ENCODE results near the gene LHX4. TPM values are rescaled to one million over a fixed set of nuclear protein-coding genes. Genes with fewer than 3 reads are reported as not detected.
"Not testable (repeated sequence)": the region's sequence is repeated elsewhere in the genome, so short reads cannot be mapped to it uniquely, and the experiment has no call there.

Gene LHX4
- total and polyA plus RNA-seq, 2 of the 13 experiments (the other 11 are each of a cell fraction or from before 2014, with no cell fraction given) = 0.03 to 0.07 TPM

- H3K27me3 ChIP-seq (ENCODE audit: control insufficient read depth in 1 of 2, insufficient read depth in 2 of 2, low read length in 2 of 2); H3K4me2 ChIP-seq (ENCODE audit: low read depth, low read length); intact Hi-C loops (cut with micrococcal nuclease; ENCODE audit: unreplicated experiment); ATAC-seq; H3K9me3 ChIP-seq (ENCODE audit: low read length); FAIRE-seq; H4K20me1 ChIP-seq (ENCODE audit: insufficient read depth, low read length); CTCF ChIA-PET (ENCODE audit: low intra/inter-chr PET ratio, low total read pairs); POLR2A ChIA-PET; in situ Hi-C loops (cut with HindIII; ENCODE audit: extremely low pct_ligation_motif_present, low pct_unique_long_range_greater_than_20kb); H3K9ac ChIP-seq (ENCODE audit: insufficient read depth, low read depth, low read length); H3K4me1 ChIP-seq (ENCODE audit: insufficient read depth, low read length); H3K4me3 ChIP-seq (replicated peaks in 1 of 3; ENCODE audit: insufficient read depth in 1 of 3, low read depth in 2 of 3, low read length in 3 of 3); BruUV-seq (replicated peaks); DNase-seq (ENCODE audit: low spot score); H3K27ac ChIP-seq (ENCODE audit: extremely low read length, insufficient read depth, low read length); H3K36me3 ChIP-seq (replicated peaks in 1 of 2; ENCODE audit: control insufficient read depth in 1 of 2, insufficient read depth in 2 of 2, low read length in 2 of 2); H3K79me2 ChIP-seq (ENCODE audit: insufficient read depth, low read length); H2AFZ ChIP-seq (ENCODE audit: low read length); TF ChIP-seq CREB1, ATF7 (CRISPR knock-in tag; IDR thresholded peaks at IDR 0.05): not testable (repeated sequence)
- WGBS (ENCODE audit: low lambda C conversion rate) = 39% methylated on average over 5 of the region's 5 CpGs
- TF ChIP-seq CREB1 (IDR thresholded peaks at IDR 0.05) (0 out of 2 replicates have a peak, but pooled peaks have one; percentile 18), ATF7 (IDR thresholded peaks at IDR 0.05) (peak; percentile 23; the same call in 1 of the 2 replicates)
Observed at GRCh38 chr1:180202588-180202987, 27.5 kb upstream of the LHX4 start.

DNA sequence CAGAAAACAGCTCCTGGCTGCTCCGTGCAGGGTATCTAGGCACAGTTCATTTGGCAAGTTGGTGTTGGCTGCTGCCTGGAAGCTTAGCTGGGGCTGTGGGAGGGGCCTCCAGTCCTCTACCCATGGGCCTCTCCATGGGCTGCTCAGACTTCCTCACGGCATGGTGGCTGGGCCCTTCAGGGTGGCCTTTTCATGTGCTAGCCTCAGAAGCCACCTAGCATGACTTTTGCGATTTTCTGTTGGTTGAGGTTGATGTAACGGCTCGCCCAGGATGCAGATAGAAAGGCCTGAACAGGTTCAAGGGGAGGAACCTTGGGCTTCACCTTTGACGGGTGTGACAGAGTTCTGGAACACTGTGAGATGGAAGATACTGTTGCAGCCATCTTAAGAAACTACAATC is 25.8 kb upstream of the LHX4 start:
- Histone ChIP-seq H3K27ac (ENCODE audit: extremely low read length, insufficient read depth, low read length) (no peak overlapping the region), H3K9ac (ENCODE audit: insufficient read depth, low read depth, low read length) (no peak overlapping the region), H3K79me2 (ENCODE audit: insufficient read depth, low read length) (no peaks in the 10 kb centered on the region), H2AFZ (ENCODE audit: low read length) (no peak overlapping the region), H3K4me1 (ENCODE audit: insufficient read depth, low read length) (no peaks in the 10 kb centered on the region), H3K27me3 (ENCODE audit: control insufficient read depth in 1 of 2, insufficient read depth in 2 of 2, low read length in 2 of 2) (peaks cover 0 to 9% of the 10 kb centered on the region in 2 experiments; a peak in 2 of 5 replicates), H4K20me1 (ENCODE audit: insufficient read depth, low read length) (no peaks in the 10 kb centered on the region), H3K36me3 (replicated peaks in 1 of 2; ENCODE audit: control insufficient read depth in 1 of 2, insufficient read depth in 2 of 2, low read length in 2 of 2) (no peaks in the 10 kb centered on the region), H3K9me3 (ENCODE audit: low read length) (no peaks in the 10 kb centered on the region), H3K4me3 (replicated peaks in 1 of 3; ENCODE audit: insufficient read depth in 1 of 3, low read depth in 2 of 3, low read length in 3 of 3) (no peak overlapping the region), H3K4me2 (ENCODE audit: low read depth, low read length) (no peak overlapping the region)
- ChIA-PET CTCF (ENCODE audit: low intra/inter-chr PET ratio, low total read pairs) (no interaction called here), POLR2A (no interaction called here)
- in situ Hi-C loops (cut with HindIII; ENCODE audit: extremely low pct_ligation_motif_present, low pct_unique_long_range_greater_than_20kb) = no loop called here
- no TSS peak for BruUV-seq (replicated peaks)
- ATAC-seq (no peak), DNase-seq (ENCODE audit: low spot score) (no peak), FAIRE-seq (no peak)
- no peak for TF ChIP-seq HOXA5 (CRISPR knock-in tag; IDR thresholded peaks at IDR 0.05)
- TF ChIP-seq MAFF (IDR thresholded peaks at IDR 0.05; ENCODE audit: low read depth, low read length) = no peak
- no peak for TF ChIP-seq SNRNP70 (IDR thresholded peaks at IDR 0.05; ENCODE audit: low read depth, low read length)
- no peak for TF ChIP-seq NR3C1 (CRISPR knock-in tag; IDR thresholded peaks at IDR 0.05)
- TF ChIP-seq, protein P1, sequence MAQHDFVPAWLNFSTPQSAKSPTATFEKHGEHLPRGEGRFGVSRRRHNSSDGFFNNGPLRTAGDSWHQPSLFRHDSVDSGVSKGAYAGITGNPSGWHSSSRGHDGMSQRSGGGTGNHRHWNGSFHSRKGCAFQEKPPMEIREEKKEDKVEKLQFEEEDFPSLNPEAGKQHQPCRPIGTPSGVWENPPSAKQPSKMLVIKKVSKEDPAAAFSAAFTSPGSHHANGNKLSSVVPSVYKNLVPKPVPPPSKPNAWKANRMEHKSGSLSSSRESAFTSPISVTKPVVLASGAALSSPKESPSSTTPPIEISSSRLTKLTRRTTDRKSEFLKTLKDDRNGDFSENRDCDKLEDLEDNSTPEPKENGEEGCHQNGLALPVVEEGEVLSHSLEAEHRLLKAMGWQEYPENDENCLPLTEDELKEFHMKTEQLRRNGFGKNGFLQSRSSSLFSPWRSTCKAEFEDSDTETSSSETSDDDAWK (CRISPR knock-in tag; IDR thresholded peaks at IDR 0.05) = no peak
- no peak for TF ChIP-seq ZNF362 (CRISPR knock-in tag; IDR thresholded peaks at IDR 0.05; ENCODE audit: borderline replicate concordance)
- intact Hi-C loops (cut with micrococcal nuclease; ENCODE audit: unreplicated experiment) = no loop called here
- 20% methylated on average over 6 of the region's 6 CpGs for WGBS (ENCODE audit: low lambda C conversion rate)
